ENCODE results near the gene IL1RN. TPM values are rescaled to one million over a fixed set of nuclear protein-coding genes. Genes with fewer than 3 reads are reported as not detected.

Gene IL1RN
- total RNA-seq, 4 donors from 2014 or later: 0.51 to 0.91 TPM; not detected in 2

DNA sequence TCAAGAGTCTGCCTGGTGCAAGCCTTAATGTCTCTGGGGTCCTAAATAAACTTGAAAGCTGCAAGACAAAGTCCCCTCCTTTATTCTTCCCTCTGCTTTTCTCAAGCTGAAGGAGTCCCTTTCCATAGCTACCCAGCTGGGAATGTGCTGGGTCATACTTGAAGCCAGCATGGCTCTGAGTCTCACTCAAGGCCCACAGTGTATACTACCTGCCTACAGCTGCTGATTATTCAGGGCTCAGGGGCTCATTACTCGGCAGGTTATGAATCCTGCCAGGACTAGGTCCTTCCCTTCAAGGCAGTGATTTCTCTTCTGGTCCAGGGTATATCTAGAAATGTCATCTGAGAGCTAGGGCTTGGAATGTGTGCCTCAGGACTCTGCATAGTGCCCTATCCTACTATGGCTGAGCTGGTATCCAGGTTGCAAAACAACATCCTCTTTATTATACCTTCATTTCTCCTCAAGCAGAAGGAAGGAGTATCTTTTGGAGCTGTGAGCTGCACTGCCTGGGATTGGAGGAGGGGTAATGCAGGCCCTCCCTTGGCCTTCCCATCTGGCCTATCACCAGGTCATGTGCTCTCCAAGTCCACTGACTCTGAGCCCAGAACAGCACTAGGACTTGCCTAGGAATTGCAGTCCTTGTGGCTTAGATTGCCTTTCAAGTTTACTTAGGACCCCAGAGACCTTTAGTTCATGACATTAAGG is 22.3 kb downstream of the IL1RN start:
- TF ChIP-seq, protein P1, sequence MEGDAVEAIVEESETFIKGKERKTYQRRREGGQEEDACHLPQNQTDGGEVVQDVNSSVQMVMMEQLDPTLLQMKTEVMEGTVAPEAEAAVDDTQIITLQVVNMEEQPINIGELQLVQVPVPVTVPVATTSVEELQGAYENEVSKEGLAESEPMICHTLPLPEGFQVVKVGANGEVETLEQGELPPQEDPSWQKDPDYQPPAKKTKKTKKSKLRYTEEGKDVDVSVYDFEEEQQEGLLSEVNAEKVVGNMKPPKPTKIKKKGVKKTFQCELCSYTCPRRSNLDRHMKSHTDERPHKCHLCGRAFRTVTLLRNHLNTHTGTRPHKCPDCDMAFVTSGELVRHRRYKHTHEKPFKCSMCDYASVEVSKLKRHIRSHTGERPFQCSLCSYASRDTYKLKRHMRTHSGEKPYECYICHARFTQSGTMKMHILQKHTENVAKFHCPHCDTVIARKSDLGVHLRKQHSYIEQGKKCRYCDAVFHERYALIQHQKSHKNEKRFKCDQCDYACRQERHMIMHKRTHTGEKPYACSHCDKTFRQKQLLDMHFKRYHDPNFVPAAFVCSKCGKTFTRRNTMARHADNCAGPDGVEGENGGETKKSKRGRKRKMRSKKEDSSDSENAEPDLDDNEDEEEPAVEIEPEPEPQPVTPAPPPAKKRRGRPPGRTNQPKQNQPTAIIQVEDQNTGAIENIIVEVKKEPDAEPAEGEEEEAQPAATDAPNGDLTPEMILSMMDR (IDR thresholded peaks at IDR 0.05 in 4 of 5, conservative IDR thresholded peaks at IDR 0.05 in 1 of 5): no peak
- TF ChIP-seq POLR2A (IDR thresholded peaks at IDR 0.05): no peak
- Histone ChIP-seq H3K9me3 (no peaks in the 10 kb centered on the region), H3K4me3 (no peak overlapping the region), H3K27me3 (no peaks in the 10 kb centered on the region), H3K27ac (no peak overlapping the region), H3K4me1 (no peaks in the 10 kb centered on the region), H3K36me3 (no peaks in the 10 kb centered on the region)
- in situ Hi-C loops (cut with MboI; ENCODE audit: low sequenced_read_pairs in 4 of 4) (no loop called here), intact Hi-C loops (cut with DNase I; ENCODE audit: low total_unique reads) (no loop called here)
- no peak for ATAC-seq
- DNase-seq: no peak

DNA sequence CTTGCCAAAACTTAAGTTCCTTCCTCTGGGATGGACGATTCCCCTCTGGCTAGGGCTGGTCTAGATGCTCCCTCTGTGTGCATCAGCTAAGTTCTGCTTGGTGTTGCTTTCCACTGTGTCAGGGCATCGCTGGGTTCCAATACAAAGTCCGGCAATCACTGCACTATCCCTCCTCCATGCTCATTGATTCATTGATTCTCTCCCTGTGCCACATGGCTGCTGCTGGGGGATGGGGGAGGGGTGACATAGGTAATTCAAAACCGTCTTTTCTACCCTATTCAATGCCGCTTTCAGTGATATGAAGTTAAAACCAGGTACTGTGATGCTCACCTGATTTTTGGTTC is 22.8 kb downstream of the IL1RN start:
- Histone ChIP-seq H3K4me3 (no peak overlapping the region), H3K4me1 (no peaks in the 10 kb centered on the region), H3K27ac (no peak overlapping the region), H3K36me3 (no peaks in the 10 kb centered on the region), H3K9me3 (no peaks in the 10 kb centered on the region), H3K27me3 (peaks cover 0 to 3% (median under 1%) of the 10 kb centered on the region in 3 donors)
- in situ Hi-C loops (cut with MboI; ENCODE audit: low sequenced_read_pairs in 4 of 4) (no loop called here), intact Hi-C loops (cut with DNase I; ENCODE audit: low total_unique reads) (no loop called here)
- TF ChIP-seq, protein P1 (IDR thresholded peaks at IDR 0.05 in 4 of 5, conservative IDR thresholded peaks at IDR 0.05 in 1 of 5): no peak
- no peak for TF ChIP-seq POLR2A (IDR thresholded peaks at IDR 0.05)
- ATAC-seq (no peak), DNase-seq (no peak)

DNA sequence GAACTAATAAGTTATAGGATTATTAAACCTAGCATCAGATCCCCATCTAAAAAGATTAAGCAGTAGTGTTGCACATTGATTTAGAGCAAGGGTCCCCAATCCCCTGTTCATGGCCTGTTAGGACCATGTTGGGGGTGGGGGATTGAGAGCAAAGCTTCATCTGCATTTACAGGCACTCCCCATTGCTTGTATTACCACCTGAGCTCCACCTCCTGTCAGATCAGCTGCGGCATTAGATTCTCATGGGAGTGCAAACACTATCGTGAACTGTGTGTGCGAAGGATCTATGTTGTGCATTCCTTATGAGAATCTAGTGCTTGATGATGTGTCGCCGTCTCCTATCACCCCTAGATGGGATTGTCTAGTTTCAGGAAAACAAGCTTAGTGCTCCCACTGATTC is 27.9 kb downstream of the IL1RN start:
- in situ Hi-C loops (cut with MboI; ENCODE audit: low sequenced_read_pairs in 4 of 4): no loop called here
- no peak for ATAC-seq

DNA sequence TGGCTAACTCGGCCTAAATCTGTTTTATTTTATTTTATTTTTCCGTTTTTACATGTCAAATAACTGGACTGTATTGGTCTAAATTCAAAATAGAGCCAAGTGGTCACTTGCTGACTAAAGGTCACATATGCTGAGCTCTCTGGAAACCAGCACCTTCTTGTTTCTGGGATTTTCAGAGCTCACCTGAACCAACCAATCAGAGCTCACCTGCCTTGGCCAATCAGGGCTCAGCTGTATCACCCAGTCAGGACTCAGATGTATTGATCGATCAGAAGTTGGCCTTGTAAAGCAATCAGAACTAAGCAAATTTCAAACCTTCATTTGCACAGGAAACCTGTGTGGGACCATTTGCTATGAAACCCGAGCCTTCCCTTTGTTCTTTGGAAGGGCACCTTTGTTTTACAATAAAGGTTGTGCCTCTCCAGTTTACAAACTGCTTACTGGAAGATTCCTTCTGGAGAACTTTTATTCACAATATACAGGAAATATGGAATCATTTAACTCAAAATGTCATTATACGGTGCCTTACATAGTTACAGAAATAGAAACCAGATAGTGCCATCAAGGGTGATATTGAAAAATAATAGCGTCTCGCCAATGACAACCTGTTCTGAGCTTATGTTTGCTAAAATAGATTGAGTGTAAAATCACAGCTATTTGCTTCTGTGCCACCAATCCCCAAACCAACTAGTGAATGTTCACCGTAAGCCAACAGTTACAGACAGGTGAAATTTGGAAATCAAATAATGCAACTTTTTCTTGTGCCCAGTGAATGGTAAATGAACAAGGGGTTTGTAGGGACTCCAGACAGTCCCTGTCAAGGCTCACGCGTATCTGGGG is 29.1 kb downstream of the IL1RN start:
- H3K27ac ChIP-seq: no peak overlapping the region
- no peak for DNase-seq

More for the DNA sequence above, 27.9 kb downstream of the IL1RN start:
- H3K4me1 ChIP-seq: no peaks in the 10 kb centered on the region
- TF ChIP-seq, protein P1 (IDR thresholded peaks at IDR 0.05 in 4 of 5, conservative IDR thresholded peaks at IDR 0.05 in 1 of 5): no peak
- TF ChIP-seq POLR2A (IDR thresholded peaks at IDR 0.05): no peak
- H3K27ac ChIP-seq: no peak overlapping the region
- no peak overlapping the region for H3K4me3 ChIP-seq
- no peaks in the 10 kb centered on the region for H3K36me3 ChIP-seq
- no peak for DNase-seq
- no peaks in the 10 kb centered on the region for H3K9me3 ChIP-seq
- peaks cover 10 to 15% (median 15%) of the 10 kb centered on the region in 3 donors for H3K27me3 ChIP-seq
- intact Hi-C loops (cut with DNase I; ENCODE audit: low total_unique reads): no loop called here

More for the DNA sequence above, 29.1 kb downstream of the IL1RN start:
- no peaks in the 10 kb centered on the region for H3K9me3 ChIP-seq
- H3K4me3 ChIP-seq: no peak overlapping the region
- no peak for ATAC-seq
- no peaks in the 10 kb centered on the region for H3K36me3 ChIP-seq
- no peak for TF ChIP-seq POLR2A (IDR thresholded peaks at IDR 0.05)
- TF ChIP-seq, protein P1 (IDR thresholded peaks at IDR 0.05 in 4 of 5, conservative IDR thresholded peaks at IDR 0.05 in 1 of 5): no peak
- no peaks in the 10 kb centered on the region for H3K4me1 ChIP-seq
- intact Hi-C loops (cut with DNase I; ENCODE audit: low total_unique reads) (no loop called here), in situ Hi-C loops (cut with MboI; ENCODE audit: low sequenced_read_pairs in 4 of 4) (no loop called here)
- H3K27me3 ChIP-seq: peaks cover 10 to 15% (median 15%) of the 10 kb centered on the region in 3 donors
